GM20000 (cell line): ENCODE results near the gene PLOD1.
A peak's percentile ranks its signal among the peaks of the same experiment; 100 is the strongest.
"Not testable (repeated sequence)": the region's sequence is repeated elsewhere in the genome, so short reads cannot be mapped to it uniquely, and the experiment has no call there.

Source experiments
- DNase-seq: peaks from one replicate; pipeline ENCODE4 v3.0.0; 2012; ENCODE audit warnings: low spot score
- TF ChIP-seq, protein P1 (sequence below): IDR thresholded peaks from 2 replicates; pipeline ENCODE4 v1.5.1; 2012; ENCODE audit warnings: mild to moderate bottlenecking, control low read depth; ENCODE audit errors: extremely low read depth, missing control alignments

PLOD1 gene

DNA sequence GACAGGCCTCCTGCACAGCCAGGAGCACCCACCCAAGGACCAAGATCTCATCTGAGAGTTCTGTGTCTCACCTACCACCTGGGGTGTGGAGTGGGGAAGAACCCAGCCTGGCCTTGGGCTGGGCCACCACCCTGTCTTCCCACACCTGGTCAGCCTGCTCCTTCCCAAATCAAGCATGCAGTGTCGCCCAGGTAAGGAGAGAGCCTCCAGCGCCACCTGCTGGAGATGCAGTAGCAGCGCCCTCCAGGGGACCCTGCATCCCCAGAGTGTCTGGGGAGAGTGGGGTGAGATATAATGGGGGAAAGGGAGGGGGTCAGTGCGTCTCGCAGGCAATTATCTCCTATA, 40.6 kb upstream of the PLOD1 start:
- peak; percentile 89 for DNase-seq
- TF ChIP-seq, protein P1, sequence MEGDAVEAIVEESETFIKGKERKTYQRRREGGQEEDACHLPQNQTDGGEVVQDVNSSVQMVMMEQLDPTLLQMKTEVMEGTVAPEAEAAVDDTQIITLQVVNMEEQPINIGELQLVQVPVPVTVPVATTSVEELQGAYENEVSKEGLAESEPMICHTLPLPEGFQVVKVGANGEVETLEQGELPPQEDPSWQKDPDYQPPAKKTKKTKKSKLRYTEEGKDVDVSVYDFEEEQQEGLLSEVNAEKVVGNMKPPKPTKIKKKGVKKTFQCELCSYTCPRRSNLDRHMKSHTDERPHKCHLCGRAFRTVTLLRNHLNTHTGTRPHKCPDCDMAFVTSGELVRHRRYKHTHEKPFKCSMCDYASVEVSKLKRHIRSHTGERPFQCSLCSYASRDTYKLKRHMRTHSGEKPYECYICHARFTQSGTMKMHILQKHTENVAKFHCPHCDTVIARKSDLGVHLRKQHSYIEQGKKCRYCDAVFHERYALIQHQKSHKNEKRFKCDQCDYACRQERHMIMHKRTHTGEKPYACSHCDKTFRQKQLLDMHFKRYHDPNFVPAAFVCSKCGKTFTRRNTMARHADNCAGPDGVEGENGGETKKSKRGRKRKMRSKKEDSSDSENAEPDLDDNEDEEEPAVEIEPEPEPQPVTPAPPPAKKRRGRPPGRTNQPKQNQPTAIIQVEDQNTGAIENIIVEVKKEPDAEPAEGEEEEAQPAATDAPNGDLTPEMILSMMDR: peak; percentile 98

DNA sequence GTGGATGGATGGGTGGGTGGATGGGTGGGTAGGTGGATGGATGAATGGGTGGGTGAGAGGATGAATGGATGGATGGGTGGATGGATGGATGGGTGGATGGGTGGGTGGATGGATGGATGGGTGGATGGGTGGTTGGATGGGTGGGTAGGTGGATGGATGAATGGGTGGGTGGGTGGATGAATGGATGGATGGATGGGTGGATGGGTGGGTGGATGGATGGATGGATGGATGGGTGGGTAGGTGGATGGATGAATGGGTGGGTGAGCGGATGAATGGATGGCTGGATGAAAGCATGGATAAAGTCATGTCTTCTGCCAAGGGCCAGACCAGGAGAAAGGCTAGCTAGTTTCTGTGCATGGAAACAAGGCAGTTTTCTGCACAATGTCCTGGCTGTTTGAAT, 40.0 kb upstream of the PLOD1 start:
- not testable (repeated sequence) for DNase-seq

DNA sequence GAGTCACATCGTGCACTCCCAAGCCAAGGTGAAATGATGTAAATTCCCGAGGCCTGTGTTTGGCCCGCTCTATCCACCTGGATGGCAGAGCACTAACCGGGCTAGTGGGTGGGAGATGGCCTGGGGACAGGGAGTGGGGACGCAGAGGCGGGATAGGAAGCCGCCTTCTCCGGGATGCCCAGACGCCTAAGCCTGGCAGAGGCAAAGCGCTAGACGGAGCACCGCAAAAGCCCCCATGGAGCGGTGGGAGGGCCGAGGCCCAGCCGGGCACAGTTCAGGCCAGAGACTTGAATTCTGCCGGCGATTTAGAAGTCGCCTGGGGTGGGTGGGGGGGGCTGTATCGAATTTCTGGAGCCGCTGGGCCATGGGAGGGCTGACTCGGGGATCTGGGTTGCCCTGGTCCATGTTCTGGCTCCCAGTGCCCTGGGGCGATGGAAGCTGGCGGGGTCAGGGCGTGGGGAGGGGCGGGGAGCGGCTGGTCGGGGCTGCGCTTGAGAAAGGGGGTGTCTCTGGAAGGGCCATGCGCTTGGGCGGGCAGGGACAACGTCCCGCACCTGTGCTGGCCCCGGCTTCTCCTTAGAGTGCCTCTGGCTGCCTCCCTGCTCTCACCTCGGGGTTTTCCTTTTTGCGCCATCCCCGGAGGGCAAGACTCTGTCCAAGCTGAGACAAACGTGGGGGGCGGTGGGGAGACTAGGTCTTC, 36.3 kb upstream of the PLOD1 start:
- TF ChIP-seq, protein P1: no peak
- DNase-seq: no peak

DNA sequence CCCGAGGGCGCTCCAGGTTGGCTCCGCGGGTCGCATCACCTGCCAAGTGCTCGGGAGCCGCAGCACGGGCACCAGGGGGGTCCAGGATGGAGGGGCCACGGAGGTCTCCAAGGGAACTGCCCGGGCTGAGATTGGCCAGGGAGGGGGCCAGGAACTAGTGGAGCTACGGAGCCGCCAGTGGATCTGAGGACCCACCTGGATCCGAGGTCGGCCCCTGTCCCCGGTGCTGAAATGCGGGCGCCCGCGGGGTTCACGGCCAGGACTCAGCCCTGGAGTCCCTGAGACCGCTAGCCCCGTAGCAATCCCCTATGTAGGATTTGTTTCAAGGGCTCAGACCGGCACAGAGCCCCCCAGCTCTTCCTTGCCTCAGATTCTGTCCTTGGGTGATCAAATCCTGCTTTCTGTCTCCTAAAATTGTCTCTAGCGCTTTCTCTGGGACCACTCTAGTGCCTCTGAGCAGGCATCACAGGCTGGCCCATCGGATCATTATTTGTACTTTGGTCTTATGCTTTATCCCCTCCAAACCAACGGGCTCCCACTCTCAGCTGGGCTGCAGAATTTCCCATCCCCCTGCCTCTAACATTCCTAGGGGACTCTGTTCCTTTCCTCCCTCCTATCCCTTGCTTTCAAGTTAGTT, 35.6 kb upstream of the PLOD1 start:
- TF ChIP-seq, protein P1: no peak
- no peak for DNase-seq

DNA sequence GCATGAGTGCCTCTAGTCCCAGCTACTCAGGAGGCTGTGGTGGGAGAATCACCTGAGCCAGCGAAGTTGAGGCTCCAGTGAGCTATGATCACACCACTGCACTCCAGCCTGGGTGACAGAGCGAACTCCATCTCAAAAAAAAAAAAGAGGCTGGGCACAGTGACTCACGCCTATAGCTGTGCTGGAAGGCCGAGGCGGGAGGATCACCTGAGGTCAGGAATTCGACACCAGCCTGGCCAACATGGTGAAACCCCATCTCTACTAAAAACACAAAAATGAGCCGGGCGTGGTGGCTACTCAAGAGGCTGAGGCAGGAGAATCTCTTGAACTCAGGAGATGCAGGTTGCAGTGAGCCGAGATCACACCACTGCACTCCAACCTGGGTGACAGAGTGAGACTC, 33.1 kb upstream of the PLOD1 start:
- not testable (repeated sequence) for DNase-seq

DNA sequence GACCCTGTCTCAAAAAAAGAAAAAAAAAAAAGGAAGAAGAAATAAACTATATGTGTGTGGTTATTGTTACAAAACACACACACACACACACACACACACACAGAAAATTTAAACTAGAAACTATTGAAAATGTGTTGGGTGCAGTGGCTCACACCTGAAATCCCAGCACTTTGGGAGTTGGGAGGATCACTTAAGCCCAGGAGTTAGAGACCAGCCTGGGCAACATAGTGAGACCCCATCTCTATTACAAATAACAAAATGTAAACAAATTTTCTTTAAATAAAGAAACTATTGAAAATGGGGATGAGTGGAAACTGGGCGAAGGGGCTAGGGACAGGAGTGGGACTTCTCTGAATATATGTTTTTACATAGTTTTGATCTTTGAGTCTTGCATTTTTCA, 31.3 kb upstream of the PLOD1 start:
- TF ChIP-seq, protein P1: no peak
- DNase-seq: no peak

DNA sequence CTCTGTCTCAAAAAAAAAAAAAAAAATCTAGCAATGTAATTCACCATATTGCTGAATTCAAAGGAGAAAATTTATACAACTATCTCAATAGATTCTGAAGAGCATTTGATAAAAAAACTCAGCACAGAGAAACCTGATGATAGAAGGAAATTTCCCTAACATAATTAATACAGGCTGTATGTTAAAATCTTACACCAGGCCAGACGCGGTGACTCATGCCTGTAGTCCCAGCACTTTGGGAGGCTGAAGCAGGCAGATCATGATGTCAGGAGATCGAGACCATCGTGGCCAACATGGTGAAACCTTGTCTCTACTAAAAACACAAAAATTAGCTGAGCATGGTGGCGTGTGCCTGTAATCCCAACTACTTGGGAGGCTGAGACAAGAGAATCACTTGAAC, 30.4 kb upstream of the PLOD1 start:
- DNase-seq: not testable (repeated sequence)

DNA sequence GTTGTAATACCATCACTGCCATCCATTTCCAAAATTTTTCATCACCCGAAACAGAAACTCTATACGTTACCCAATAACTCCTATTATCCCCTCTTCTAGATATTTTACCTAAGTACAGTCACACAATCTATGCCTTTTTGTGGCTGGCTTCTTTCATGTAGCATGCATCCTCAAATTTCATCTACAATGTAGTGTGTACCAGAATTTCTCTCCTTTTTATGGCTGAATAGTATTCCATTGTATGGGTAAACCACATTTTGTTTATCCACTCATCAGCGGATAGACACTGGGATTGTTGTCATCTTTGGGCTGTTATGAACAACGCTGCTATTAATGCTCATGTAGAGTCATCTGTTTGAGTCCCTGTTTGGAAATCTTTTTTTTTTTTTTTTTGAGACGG, 29.5 kb upstream of the PLOD1 start:
- DNase-seq: no peak
- TF ChIP-seq, protein P1: no peak

DNA sequence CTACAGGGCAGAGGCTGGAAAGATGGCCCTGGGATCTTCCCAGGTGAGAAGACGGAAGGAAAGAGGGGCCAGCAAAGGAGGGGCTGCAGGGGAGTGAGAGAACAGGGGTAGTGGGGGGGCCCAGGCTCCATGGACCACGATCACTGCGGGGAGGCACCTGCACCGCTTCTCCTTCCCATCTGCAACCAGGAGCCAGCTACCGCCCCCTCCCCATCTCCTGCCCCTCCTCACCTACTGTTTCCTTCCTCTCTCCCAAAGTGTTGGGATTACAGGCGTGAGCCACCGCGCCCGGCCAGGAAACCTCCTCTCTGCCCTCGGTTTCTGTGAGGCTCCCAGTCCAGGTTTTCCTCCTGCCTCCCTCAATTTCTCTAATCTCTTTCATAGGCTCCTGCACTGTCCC, 27.6 kb upstream of the PLOD1 start:
- TF ChIP-seq, protein P1: no peak
- DNase-seq: no peak
